ENCODE data around the gene COPB2. TPM values are rescaled to one million over a fixed set of nuclear protein-coding genes. Genes with fewer than 3 reads are reported as not detected.

Gene COPB2
- total and polyA plus RNA-seq, 7 donors = 25.6 to 96.3 (median 38.3) TPM

DNA sequence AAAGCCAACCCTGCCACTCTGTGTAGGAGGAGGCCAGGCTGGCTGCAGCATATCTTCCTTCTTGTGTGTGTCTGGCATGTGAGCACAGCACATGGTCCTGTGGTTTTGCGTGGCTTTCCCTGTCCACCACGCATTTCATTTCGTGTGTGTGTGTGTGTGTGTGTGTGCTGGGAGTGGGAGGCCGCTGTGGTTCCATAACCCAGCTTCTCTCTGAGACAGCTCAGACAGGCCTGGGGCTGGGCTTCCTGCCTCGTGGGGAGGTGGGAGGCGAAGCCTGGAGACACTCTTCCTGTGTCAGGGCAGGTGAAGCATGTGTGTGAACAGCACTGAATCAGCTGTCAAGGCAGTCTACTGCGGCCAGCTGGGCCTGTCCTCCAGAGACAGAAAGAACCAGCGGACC lies 61.6 kb downstream of the COPB2 start:
- 79 to 90% (median 82%) methylated on average over 7 to 8 of the region's 8 CpGs for WGBS, 3 donors

DNA sequence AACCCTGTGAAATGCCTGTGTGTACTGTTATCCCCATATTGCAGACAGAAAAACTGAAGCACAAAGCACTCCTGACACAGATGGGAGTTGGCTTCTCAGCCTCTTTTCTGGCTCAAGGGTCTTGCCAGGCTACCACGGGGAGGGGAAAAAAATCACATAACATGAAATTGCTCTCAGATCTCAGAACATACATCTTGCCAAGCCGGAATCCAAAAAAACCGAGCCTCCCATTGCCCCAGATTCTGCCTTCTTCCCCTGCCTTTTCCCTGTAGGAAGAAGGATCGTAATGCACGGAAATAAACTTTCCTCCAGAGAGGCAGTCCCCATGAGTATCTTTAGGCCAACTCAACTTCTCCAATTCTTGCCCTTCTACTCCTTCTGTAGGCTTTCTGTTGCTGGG lies 62.2 kb downstream of the COPB2 start:
- ATAC-seq (no peak), DNase-seq (no peak)
- peaks cover 0 to 7% (median 0%) of the 10 kb centered on the region in 3 donors for H3K27me3 ChIP-seq (ENCODE audit: insufficient read depth in 3 of 3, low read length in 2 of 3)
- TF ChIP-seq, protein P1, sequence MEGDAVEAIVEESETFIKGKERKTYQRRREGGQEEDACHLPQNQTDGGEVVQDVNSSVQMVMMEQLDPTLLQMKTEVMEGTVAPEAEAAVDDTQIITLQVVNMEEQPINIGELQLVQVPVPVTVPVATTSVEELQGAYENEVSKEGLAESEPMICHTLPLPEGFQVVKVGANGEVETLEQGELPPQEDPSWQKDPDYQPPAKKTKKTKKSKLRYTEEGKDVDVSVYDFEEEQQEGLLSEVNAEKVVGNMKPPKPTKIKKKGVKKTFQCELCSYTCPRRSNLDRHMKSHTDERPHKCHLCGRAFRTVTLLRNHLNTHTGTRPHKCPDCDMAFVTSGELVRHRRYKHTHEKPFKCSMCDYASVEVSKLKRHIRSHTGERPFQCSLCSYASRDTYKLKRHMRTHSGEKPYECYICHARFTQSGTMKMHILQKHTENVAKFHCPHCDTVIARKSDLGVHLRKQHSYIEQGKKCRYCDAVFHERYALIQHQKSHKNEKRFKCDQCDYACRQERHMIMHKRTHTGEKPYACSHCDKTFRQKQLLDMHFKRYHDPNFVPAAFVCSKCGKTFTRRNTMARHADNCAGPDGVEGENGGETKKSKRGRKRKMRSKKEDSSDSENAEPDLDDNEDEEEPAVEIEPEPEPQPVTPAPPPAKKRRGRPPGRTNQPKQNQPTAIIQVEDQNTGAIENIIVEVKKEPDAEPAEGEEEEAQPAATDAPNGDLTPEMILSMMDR (IDR thresholded peaks at IDR 0.05) = no peak
- H3K4me3 ChIP-seq = no peak overlapping the region
- 81 to 82% (median 82%) methylated on average over 5 of the region's 5 CpGs for WGBS, 3 donors
- no peak overlapping the region for H3K27ac ChIP-seq
- H3K9me3 ChIP-seq = no peaks in the 10 kb centered on the region
- H3K36me3 ChIP-seq (ENCODE audit: insufficient read depth in 1 of 2, low read depth in 1 of 2) = no peaks in the 10 kb centered on the region
- intact Hi-C loops (cut with DNase I) = loop anchor here in 1 of 2 donors (5.0 kb wide), 1 partner anchor 390 kb away; no protein-coding TSS in a partner anchor
- H3K4me1 ChIP-seq = no peaks in the 10 kb centered on the region

More for the DNA sequence above, 61.6 kb downstream of the COPB2 start:
- intact Hi-C loops (cut with DNase I) = loop anchor here (2.0 to 5.0 kb wide), 3 partner anchors 215 to 393 kb away; no protein-coding TSS in a partner anchor
- DNase-seq (no peak), ATAC-seq (no peak)
- TF ChIP-seq, protein P1 (IDR thresholded peaks at IDR 0.05) = no peak
- peaks cover 0 to 7% (median 0%) of the 10 kb centered on the region in 3 donors for H3K27me3 ChIP-seq (ENCODE audit: insufficient read depth in 3 of 3, low read length in 2 of 3)
- no peaks in the 10 kb centered on the region for H3K36me3 ChIP-seq (ENCODE audit: insufficient read depth in 1 of 2, low read depth in 1 of 2)
- no peak overlapping the region for H3K4me3 ChIP-seq
- no peak overlapping the region for H3K27ac ChIP-seq
- H3K9me3 ChIP-seq = no peaks in the 10 kb centered on the region
- no peaks in the 10 kb centered on the region for H3K4me1 ChIP-seq

DNA sequence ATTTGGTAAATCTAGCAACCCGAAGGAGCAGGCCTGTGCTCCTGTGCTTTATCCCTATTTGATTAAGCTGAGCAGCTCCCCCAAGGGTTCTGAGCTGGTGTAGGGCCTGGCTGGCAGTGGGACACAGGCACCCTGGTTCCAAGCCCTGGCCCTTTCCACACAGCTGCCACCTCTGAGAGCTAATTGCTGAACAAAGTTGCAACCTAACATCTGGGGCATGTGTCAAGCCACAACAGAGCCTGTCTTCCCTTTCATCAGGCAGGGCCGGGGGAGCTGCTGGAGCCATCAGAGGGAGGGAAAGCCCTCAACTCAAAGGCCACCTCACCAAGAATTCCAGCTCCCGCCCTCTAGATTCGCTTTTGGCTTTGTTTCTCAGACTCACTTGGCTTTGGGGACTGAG lies 62.7 kb downstream of the COPB2 start:
- intact Hi-C loops (cut with DNase I) = loop anchor here in 1 of 2 donors (5.0 kb wide), 1 partner anchor 389 kb away; no protein-coding TSS in a partner anchor
- Histone ChIP-seq H3K4me1 (no peaks in the 10 kb centered on the region), H3K27me3 (ENCODE audit: insufficient read depth in 3 of 3, low read length in 2 of 3) (peaks cover 0 to 2% (median 0%) of the 10 kb centered on the region in 3 donors), H3K9me3 (no peaks in the 10 kb centered on the region), H3K36me3 (ENCODE audit: insufficient read depth in 1 of 2, low read depth in 1 of 2) (no peaks in the 10 kb centered on the region), H3K4me3 (no peak overlapping the region), H3K27ac (no peak overlapping the region)
- 67 to 75% (median 73%) methylated on average over 4 of the region's 4 CpGs for WGBS, 3 donors
- DNase-seq (no peak), ATAC-seq (no peak)
- TF ChIP-seq, protein P1 (IDR thresholded peaks at IDR 0.05) = no peak

DNA sequence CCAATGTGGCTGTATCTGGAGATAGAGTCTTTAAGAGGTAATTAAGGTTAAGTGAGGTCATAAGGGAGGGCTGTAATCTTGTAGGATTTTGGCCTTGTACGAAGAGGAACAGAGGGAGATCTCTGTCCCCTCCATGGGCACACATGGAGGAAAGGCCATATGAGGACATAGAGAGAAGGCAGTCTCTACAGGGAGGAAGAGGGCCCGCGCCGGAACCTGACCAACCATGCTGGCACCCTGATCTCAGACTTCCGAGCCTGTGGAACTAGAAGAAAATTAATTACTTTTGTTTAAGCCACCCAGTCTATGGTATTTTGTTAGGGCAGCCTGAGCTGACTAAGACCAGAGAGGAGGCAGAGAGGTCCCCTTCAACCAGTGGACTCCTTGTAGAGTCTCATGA lies 63.3 kb downstream of the COPB2 start:
- intact Hi-C loops (cut with DNase I) = loop anchor here in 1 of 2 donors (5.0 kb wide), 1 partner anchor 389 kb away; no protein-coding TSS in a partner anchor
- Histone ChIP-seq H3K9me3 (no peaks in the 10 kb centered on the region), H3K27ac (no peak overlapping the region), H3K4me1 (no peaks in the 10 kb centered on the region), H3K36me3 (ENCODE audit: insufficient read depth in 1 of 2, low read depth in 1 of 2) (no peaks in the 10 kb centered on the region), H3K4me3 (no peak overlapping the region), H3K27me3 (ENCODE audit: insufficient read depth in 3 of 3, low read length in 2 of 3) (no peaks in the 10 kb centered on the region)
- DNase-seq (no peak), ATAC-seq (no peak)
- WGBS, 3 donors = 64 to 76% (median 67%) methylated on average over 5 of the region's 5 CpGs
- TF ChIP-seq, protein P1 (IDR thresholded peaks at IDR 0.05) = no peak

DNA sequence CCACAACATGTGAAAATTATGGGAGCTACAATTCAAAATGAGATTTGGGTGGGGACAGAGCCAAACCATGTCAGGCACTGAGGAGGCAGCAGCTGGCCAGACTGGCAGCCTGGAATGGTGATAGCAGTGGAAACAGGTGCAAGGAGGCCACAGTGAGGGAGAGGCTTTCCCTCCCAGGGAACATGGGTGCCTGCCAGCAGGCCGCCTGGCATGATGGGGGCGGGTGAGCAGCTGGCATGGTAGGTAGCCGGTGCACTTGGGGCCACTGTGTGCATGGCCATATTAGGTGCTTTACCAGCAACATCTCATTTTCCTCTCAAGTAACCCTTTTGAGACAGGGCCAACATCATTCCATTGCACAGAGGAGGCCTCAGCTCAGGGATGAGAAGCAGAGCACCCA lies 63.9 kb downstream of the COPB2 start:
- Histone ChIP-seq H3K4me1 (no peaks in the 10 kb centered on the region), H3K27ac (no peak overlapping the region), H3K9me3 (no peaks in the 10 kb centered on the region), H3K27me3 (ENCODE audit: insufficient read depth in 3 of 3, low read length in 2 of 3) (no peaks in the 10 kb centered on the region), H3K4me3 (no peak overlapping the region), H3K36me3 (ENCODE audit: insufficient read depth in 1 of 2, low read depth in 1 of 2) (no peaks in the 10 kb centered on the region)
- DNase-seq (peak in 1 of 2 donors; percentile 39), ATAC-seq (peak; percentile 52 to 72 (median 65))
- TF ChIP-seq, protein P1 (IDR thresholded peaks at IDR 0.05) = no peak
- 29 to 50% (median 35%) methylated on average over 3 of the region's 3 CpGs for WGBS, 3 donors
- intact Hi-C loops (cut with DNase I) = loop anchor here in 1 of 2 donors (5.0 kb wide), 1 partner anchor 388 kb away; no protein-coding TSS in a partner anchor

All from psoas muscle (tissue), 8 donors.